Astrocyte (in vitro differentiated cells and primary cell): ENCODE data around the gene SMTN. TPM values are rescaled to one million over a fixed set of nuclear protein-coding genes. Genes with fewer than 3 reads are reported as not detected.
A peak's percentile ranks its signal among the peaks of the same experiment; 100 is the strongest.

Experiments used
- DNase-seq: peaks from one replicate; pipeline ENCODE4 v3.0.0-alpha.2; 2010; ENCODE audit warnings: low read depth
- FAIRE-seq: peaks from 2 replicates; lab custom pipeline; 2011; peaks lifted over from hg19 to GRCh38; lab: Jason Lieb, UNC
- H2AFZ ChIP-seq: 2 replicates; pipeline ENCODE4 v1.6.0; 2012; ENCODE audit warnings: low read depth, low read length, inconsistent platforms
- H3K27ac ChIP-seq: 2 replicates; pipeline ENCODE4 v1.5.1; 2011; ENCODE audit warnings: low read depth, low read length, inconsistent platforms
- H3K27me3 ChIP-seq: 2 replicates; pipeline ENCODE4 v1.6.0; 2011; ENCODE audit warnings: low read length, inconsistent platforms; ENCODE audit not compliant: insufficient read depth
- H3K36me3 ChIP-seq: 2 replicates; pipeline ENCODE4 v1.5.1; 2011; ENCODE audit warnings: low read length, inconsistent platforms; ENCODE audit not compliant: insufficient read depth
- H3K4me1 ChIP-seq: 2 replicates; pipeline ENCODE4 v1.5.1; 2011; ENCODE audit warnings: low read length, inconsistent platforms; ENCODE audit not compliant: insufficient read depth
- H3K4me2 ChIP-seq: 2 replicates; pipeline ENCODE4 v1.6.0; 2012; ENCODE audit warnings: low read length, inconsistent platforms
- H3K4me3 ChIP-seq: 2 replicates; pipeline ENCODE4 v1.5.1; 2011; ENCODE audit warnings: low read depth, mild to moderate bottlenecking, low read length, inconsistent platforms; ENCODE audit not compliant: insufficient read depth
- H3K79me2 ChIP-seq: 2 replicates; pipeline ENCODE4 v1.6.0; 2012; ENCODE audit warnings: mild to moderate bottlenecking, low read length, inconsistent platforms; ENCODE audit not compliant: insufficient read depth
- H3K9ac ChIP-seq: 2 replicates; pipeline ENCODE4 v1.6.0; 2012; ENCODE audit warnings: mild to moderate bottlenecking, low read length, inconsistent platforms
- H3K9me3 ChIP-seq: 2 replicates; pipeline ENCODE4 v1.5.1; 2012; ENCODE audit warnings: low read depth, mild to moderate bottlenecking, low read length, inconsistent platforms; ENCODE audit not compliant: insufficient read depth
- H4K20me1 ChIP-seq: 2 replicates; pipeline ENCODE4 v1.6.0; 2012; ENCODE audit warnings: low read length, inconsistent platforms; ENCODE audit not compliant: insufficient read depth
- H3K27ac Mint-ChIP-seq: one replicate; pipeline ENCODE4 v1.8.0; 2021; ENCODE audit warnings: mild to moderate bottlenecking, mixed read lengths; ENCODE audit not compliant: unreplicated experiment
- H3K27me3 Mint-ChIP-seq: one replicate; pipeline ENCODE4 v1.8.0; 2021; ENCODE audit warnings: low read depth, mixed read lengths; ENCODE audit not compliant: unreplicated experiment
- H3K36me3 Mint-ChIP-seq: one replicate; pipeline ENCODE4 v1.8.0; 2021; ENCODE audit warnings: low read depth, mixed read lengths; ENCODE audit not compliant: unreplicated experiment
- H3K4me1 Mint-ChIP-seq: one replicate; pipeline ENCODE4 v1.8.0; 2021; ENCODE audit warnings: low read depth, mixed read lengths; ENCODE audit not compliant: unreplicated experiment
- H3K4me3 Mint-ChIP-seq: one replicate; pipeline ENCODE4 v1.8.0; 2021; ENCODE audit warnings: mild to moderate bottlenecking, moderate library complexity, mixed read lengths; ENCODE audit not compliant: unreplicated experiment
- H3K9me3 Mint-ChIP-seq: one replicate; pipeline ENCODE4 v1.8.0; 2021; ENCODE audit warnings: mild to moderate bottlenecking, mixed read lengths; ENCODE audit not compliant: unreplicated experiment
- CTCF ChIP-seq: IDR thresholded peaks from 2 replicates; pipeline ENCODE4 v1.5.1; 2011; ENCODE audit warnings: low read depth, mild to moderate bottlenecking, inconsistent platforms, low read length, moderate library complexity; ENCODE audit not compliant: insufficient read depth
- EZH2 ChIP-seq: IDR thresholded peaks from 2 replicates; pipeline ENCODE4 v1.6.1; 2012; ENCODE audit warnings: mild to moderate bottlenecking, low read length, inconsistent platforms; ENCODE audit not compliant: insufficient read depth
- total RNA-seq: library from RNA; stranded (reverse); gene quantifications from 2 replicates; pipeline ENCODE4 v1.2.1, GENCODE V29; 2021

Gene SMTN
- total RNA-seq, 1 donor from 2014 or later: 98.9 TPM

DNA sequence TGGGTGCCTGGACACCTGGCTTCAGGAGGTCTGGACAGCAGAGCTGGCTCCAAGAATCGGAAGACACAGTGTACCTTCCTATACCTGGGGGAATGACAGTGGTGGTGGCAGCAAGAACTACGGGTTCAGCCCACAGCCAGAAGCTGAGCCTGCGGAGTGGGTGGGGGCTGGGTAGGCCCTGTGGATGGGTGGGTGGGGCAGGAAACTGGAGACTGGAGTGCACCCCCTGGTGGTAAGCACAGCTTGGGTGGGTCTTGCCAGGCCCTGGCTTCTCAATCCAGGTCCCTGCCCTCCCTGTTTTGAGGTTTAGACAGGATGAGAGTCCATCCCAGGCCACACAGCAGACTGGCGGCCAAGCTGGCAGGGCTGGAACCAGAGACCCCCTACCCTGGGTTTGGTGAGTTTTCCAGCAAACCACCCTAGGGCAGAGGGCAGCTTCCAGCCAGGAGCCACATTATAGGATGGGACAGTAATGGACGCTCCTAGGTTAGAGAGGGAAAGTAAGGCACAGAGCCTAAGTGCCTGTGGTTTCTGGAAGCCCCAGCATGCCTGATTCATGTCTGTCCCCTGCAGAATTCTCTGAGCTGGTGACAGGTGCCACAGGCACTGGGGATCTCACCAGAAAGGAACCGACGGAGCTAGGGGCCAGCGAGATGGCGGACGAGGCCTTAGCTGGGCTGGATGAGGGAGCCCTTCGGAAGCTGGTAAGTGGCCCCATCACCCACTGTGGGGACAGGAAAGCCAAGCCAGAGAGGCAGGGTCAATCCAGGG lies 1.7 kb downstream of the SMTN start:
- H3K79me2 ChIP-seq: peaks cover 65% of the 10 kb centered on the region
- Mint-ChIP-seq H3K4me1 (peaks cover 24% of the 10 kb centered on the region), H3K36me3 (peaks cover 3% of the 10 kb centered on the region), H3K4me3 (peak overlapping the region; percentile 87), H3K27me3 (no peaks in the 10 kb centered on the region), H3K9me3 (peaks cover 5% of the 10 kb centered on the region), H3K27ac (peak overlapping the region; percentile 63)
- H2AFZ ChIP-seq: no peak overlapping the region
- peak overlapping the region; percentile 92 for H3K9ac ChIP-seq
- DNase-seq (no peak), FAIRE-seq (no peak)
- peaks cover 8% of the 10 kb centered on the region for H3K36me3 ChIP-seq
- TF ChIP-seq CTCF: peak; percentile 26
- TF ChIP-seq EZH2: no peak
- peaks cover 51% of the 10 kb centered on the region for H3K4me1 ChIP-seq
- peaks cover 43% of the 10 kb centered on the region for H4K20me1 ChIP-seq
- peak overlapping the region; percentile 91 for H3K27ac ChIP-seq
- H3K4me2 ChIP-seq: peak overlapping the region; percentile 96
- no peaks in the 10 kb centered on the region for H3K27me3 ChIP-seq
- H3K4me3 ChIP-seq: peak overlapping the region; percentile 82
- no peaks in the 10 kb centered on the region for H3K9me3 ChIP-seq

DNA sequence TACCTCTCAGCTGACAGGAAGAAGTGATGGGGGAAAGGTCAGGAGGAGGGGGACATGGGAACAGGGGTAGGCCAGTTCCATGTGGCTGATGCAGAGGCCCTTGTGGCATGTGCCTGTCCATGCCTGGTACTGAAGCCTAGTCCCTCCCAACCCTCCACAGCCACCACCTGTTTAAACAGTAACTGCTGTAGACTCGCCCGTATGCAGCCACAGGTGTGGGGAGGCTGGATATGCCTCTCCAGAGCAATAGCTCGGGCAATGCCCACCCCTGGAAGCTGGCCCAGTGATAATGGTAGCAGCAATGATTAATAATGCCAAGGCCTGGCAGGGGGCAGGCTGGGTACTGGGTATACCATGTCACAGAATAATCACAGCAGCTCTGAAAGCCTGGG lies 2.3 kb downstream of the SMTN start:
- FAIRE-seq (no peak), DNase-seq (no peak)
- no peaks in the 10 kb centered on the region for H3K27me3 ChIP-seq
- Mint-ChIP-seq H3K4me1 (peaks cover 24% of the 10 kb centered on the region), H3K36me3 (peaks cover 3% of the 10 kb centered on the region), H3K27ac (no peak overlapping the region), H3K4me3 (peak overlapping the region; percentile 87), H3K9me3 (peaks cover 5% of the 10 kb centered on the region), H3K27me3 (no peaks in the 10 kb centered on the region)
- peak overlapping the region; percentile 91 for H3K27ac ChIP-seq
- H3K4me1 ChIP-seq: peaks cover 51% of the 10 kb centered on the region
- no peak overlapping the region for H2AFZ ChIP-seq
- no peak for TF ChIP-seq CTCF
- no peak for TF ChIP-seq EZH2
- peaks cover 48% of the 10 kb centered on the region for H4K20me1 ChIP-seq
- no peaks in the 10 kb centered on the region for H3K9me3 ChIP-seq
- peaks cover 70% of the 10 kb centered on the region for H3K79me2 ChIP-seq
- peak overlapping the region; percentile 92 for H3K9ac ChIP-seq
- peaks cover 13% of the 10 kb centered on the region for H3K36me3 ChIP-seq
- peak overlapping the region; percentile 82 for H3K4me3 ChIP-seq
- peak overlapping the region; percentile 96 for H3K4me2 ChIP-seq
